Stimulated activated CD8-positive, alpha-beta memory T cell treated with anti-CD3 and anti-CD28 coated beads, Interleukin-12 subunit alpha, Interleukin-12 subunit beta, amount 100 ng/mL, for 1 hour (primary cell): ENCODE results near the gene MAS1.
"Not testable (repeated sequence)": the region's sequence is repeated elsewhere in the genome, so short reads cannot be mapped to it uniquely, and the experiment has no call there.

Experiments used
- DNase-seq: peaks from one replicate; pipeline ENCODE4 v3.0.0-alpha.2; 2020; ENCODE audit warnings: low read depth

MAS1 gene

GRCh38 chr6:159919011-159919511 lies 28.3 kb downstream of the MAS1 start:
- DNase-seq = no peak

- no peak for DNase-seq
Observed at GRCh38 chr6:159919800-159920199, 29.0 kb downstream of the MAS1 start.

DNA sequence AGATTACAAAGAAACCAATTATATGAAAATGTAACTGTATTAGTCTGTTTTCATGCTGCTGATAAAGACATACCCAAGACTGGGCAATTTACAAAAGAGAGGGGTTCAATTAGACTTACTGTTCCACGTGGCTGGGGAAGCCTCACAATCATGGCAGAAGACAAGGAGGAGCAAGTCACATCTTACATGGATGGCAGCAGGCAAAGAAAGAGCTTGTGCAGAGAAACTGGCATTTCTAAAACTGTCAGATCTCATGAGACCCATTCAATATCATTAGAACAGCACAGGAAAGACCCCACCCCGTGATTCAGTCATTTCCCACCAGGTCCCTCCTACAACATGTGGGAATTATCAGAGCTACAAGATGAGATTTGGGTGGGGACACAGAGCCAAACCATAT lies 33.4 kb downstream of the MAS1 start:
- DNase-seq = not testable (repeated sequence)

GRCh38 chr6:159926542-159927203 lies 35.9 kb downstream of the MAS1 start:
- DNase-seq = no peak

GRCh38 chr6:159929819-159930218 lies 39.0 kb downstream of the MAS1 start:
- DNase-seq = peak; percentile 10

DNA sequence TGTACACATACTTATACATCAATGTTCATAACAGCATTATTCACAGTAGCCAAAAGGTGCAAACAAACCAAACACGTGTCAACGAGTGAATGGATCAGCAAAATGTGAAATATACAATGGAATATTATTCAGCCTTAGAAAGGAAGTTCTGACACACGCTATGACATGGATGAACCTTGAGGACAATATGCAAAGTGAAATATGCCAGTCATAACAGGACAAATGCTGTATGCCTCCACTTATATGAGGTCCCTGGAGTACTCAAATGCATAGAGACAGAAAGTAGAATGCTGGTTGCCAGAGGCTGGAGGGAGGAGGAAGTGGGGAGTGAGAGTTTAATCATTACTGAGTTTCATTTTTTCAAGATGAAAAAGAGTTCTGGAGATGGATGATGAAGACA lies 40.3 kb downstream of the MAS1 start:
- no peak for DNase-seq

GRCh38 chr6:159931846-159932245 lies 41.1 kb downstream of the MAS1 start:
- no peak for DNase-seq

DNA sequence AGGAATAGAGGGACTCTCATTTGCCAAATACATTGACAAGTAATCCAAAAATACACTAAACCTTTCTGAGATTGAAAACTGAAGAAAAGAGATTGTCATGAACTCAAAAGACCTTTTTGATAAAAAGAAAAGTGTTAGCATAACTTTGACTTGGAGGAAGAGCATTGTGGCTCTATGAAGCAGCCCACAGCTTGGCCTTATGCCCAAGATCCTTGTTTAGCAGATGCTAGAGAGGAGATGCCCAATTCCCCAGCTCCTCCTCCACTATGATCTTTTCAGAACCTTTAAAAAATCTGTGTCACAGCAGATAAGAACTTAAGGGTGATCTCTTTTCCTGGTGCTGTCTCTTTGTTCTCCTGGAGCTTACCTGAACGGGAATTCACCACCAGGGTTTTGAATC lies 42.3 kb downstream of the MAS1 start:
- DNase-seq = no peak

GRCh38 chr6:159934181-159934580 lies 43.4 kb downstream of the MAS1 start:
- DNase-seq = no peak

- DNase-seq = no peak
Observed at GRCh38 chr6:159935065-159935464, 44.3 kb downstream of the MAS1 start.

DNA sequence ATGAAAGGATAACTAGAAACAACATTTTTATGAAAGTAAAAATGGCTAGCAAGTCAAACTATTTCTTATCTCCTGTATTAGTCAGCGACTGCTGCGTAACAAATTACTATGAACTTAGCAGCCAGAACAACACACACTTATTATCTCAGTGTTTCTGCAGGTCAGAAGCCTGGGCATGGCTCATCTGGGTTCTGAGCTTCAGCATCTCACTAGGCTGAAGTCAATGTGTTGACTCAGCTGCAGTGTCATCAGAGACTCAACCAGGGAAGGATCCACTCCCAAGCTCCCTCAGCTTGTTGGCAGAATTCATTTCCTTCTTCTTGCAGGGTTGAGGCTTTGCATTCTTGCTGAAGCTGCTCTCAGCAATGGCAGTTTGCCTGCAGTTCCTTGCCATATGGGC lies 44.8 kb downstream of the MAS1 start:
- no peak for DNase-seq

- no peak for DNase-seq
Observed at GRCh38 chr6:159939591-159940016, 48.8 kb downstream of the MAS1 start.
